Activated naive CD4-positive, alpha-beta T cell treated with anti-CD3 and anti-CD28 coated beads, Interleukin-2, amount 50 U/mL, for 72 hours (primary cell): ENCODE data around the gene DMAP1. TPM values are rescaled to one million over a fixed set of nuclear protein-coding genes. Genes with fewer than 3 reads are reported as not detected.
A peak's percentile ranks its signal among the peaks of the same experiment; 100 is the strongest.

Experiments used
- ATAC-seq, 2 donors: fragments of 150-1000 bp; cut with Tn5 transposase; 2 replicates each; pipeline ENCODE4 v1.10.0; 2021; ENCODE audit warnings: mild to moderate bottlenecking in 2 of 2, moderate library complexity in 2 of 2
- DNase-seq, 2 donors: peaks; one replicate each; pipeline ENCODE4 v3.0.0; 2021 to 2022; ENCODE audit warnings: low spot score in 2 of 2
- H3K27ac Mint-ChIP-seq, 2 donors: one replicate each; pipeline ENCODE4 v1.8.0; 2022; ENCODE audit warnings: mild to moderate bottlenecking in 2 of 2, mixed read lengths in 2 of 2
- H3K36me3 Mint-ChIP-seq, 2 donors: one replicate each; pipeline ENCODE4 v1.8.0; 2022; ENCODE audit warnings: mixed read lengths in 2 of 2
- H3K9me3 Mint-ChIP-seq, 2 donors: one replicate each; pipeline ENCODE4 v1.8.0; 2022; ENCODE audit warnings: mixed read lengths in 2 of 2
- total RNA-seq, 2 donors: library from RNA; stranded (reverse); gene quantifications; one replicate each; pipeline ENCODE4 v1.2.3, GENCODE V29; 2022

DMAP1 gene
- total RNA-seq, 2 donors from 2014 or later = 46.2 to 60.9 TPM

GRCh38 chr1:44221769-44222168 is 8.5 kb downstream of the DMAP1 start:
- no peaks in the 10 kb centered on the region for H3K36me3 Mint-ChIP-seq
- peak overlapping the region in 1 of 2 donors; percentile 78 for H3K27ac Mint-ChIP-seq
- ATAC-seq = no peak
- no peak for DNase-seq
- H3K9me3 Mint-ChIP-seq = peaks cover 0 to under 1% of the 10 kb centered on the region in 2 donors

GRCh38 chr1:44222397-44223186 is 9.3 kb downstream of the DMAP1 start:
- ATAC-seq (no peak), DNase-seq (no peak)
- H3K9me3 Mint-ChIP-seq = peaks cover 0 to 4% of the 10 kb centered on the region in 2 donors
- peak overlapping the region; percentile 20 to 31 for H3K27ac Mint-ChIP-seq
- H3K36me3 Mint-ChIP-seq = no peaks in the 10 kb centered on the region

- DNase-seq (peak in 1 of 2 donors; percentile 46), ATAC-seq (no peak)
- peak overlapping the region; percentile 31 to 58 for H3K27ac Mint-ChIP-seq
Measured at GRCh38 chr1:44223187-44223610, 9.9 kb downstream of the DMAP1 start.

GRCh38 chr1:44225761-44226160 is 12.5 kb downstream of the DMAP1 start:
- ATAC-seq (no peak), DNase-seq (no peak)
- peak overlapping the region in 1 of 2 donors; percentile 7 for H3K27ac Mint-ChIP-seq
- no peaks in the 10 kb centered on the region for H3K36me3 Mint-ChIP-seq
- peaks cover 0 to 4% of the 10 kb centered on the region in 2 donors for H3K9me3 Mint-ChIP-seq

More at GRCh38 chr1:44223187-44223610, 9.9 kb downstream of the DMAP1 start:
- no peaks in the 10 kb centered on the region for H3K36me3 Mint-ChIP-seq
- peaks cover 0 to 4% of the 10 kb centered on the region in 2 donors for H3K9me3 Mint-ChIP-seq

- Mint-ChIP-seq H3K9me3 (peaks cover 0 to 4% of the 10 kb centered on the region in 2 donors), H3K36me3 (no peaks in the 10 kb centered on the region), H3K27ac (no peak overlapping the region)
- no peak for ATAC-seq
- DNase-seq = peak in 1 of 2 donors; percentile 25
Measured at GRCh38 chr1:44227211-44227610, 13.9 kb downstream of the DMAP1 start.

GRCh38 chr1:44228218-44228617 is 14.9 kb downstream of the DMAP1 start:
- Mint-ChIP-seq H3K36me3 (no peaks in the 10 kb centered on the region), H3K27ac (no peak overlapping the region), H3K9me3 (peaks cover 0 to 4% of the 10 kb centered on the region in 2 donors)
- ATAC-seq (no peak), DNase-seq (no peak)

- no peak for ATAC-seq
- no peaks in the 10 kb centered on the region for H3K36me3 Mint-ChIP-seq
Measured at GRCh38 chr1:44229435-44230167, 16.3 kb downstream of the DMAP1 start.

GRCh38 chr1:44230796-44231195 is 17.5 kb downstream of the DMAP1 start:
- DNase-seq (no peak), ATAC-seq (no peak)
- H3K27ac Mint-ChIP-seq = no peak overlapping the region
- H3K36me3 Mint-ChIP-seq = no peaks in the 10 kb centered on the region
- peaks cover 0 to 4% of the 10 kb centered on the region in 2 donors for H3K9me3 Mint-ChIP-seq

More at GRCh38 chr1:44229435-44230167, 16.3 kb downstream of the DMAP1 start:
- Mint-ChIP-seq H3K9me3 (peaks cover 0 to 4% of the 10 kb centered on the region in 2 donors), H3K27ac (no peak overlapping the region)
- peak in 1 of 2 donors; percentile 31 for DNase-seq

- Mint-ChIP-seq H3K9me3 (no peaks in the 10 kb centered on the region), H3K27ac (peak overlapping the region; percentile 27 to 75), H3K36me3 (no peaks in the 10 kb centered on the region)
- ATAC-seq (no peak), DNase-seq (no peak)
Measured at GRCh38 chr1:44233593-44233992, 20.3 kb downstream of the DMAP1 start.

- Mint-ChIP-seq H3K27ac (peak overlapping the region; percentile 1 to 11), H3K36me3 (no peaks in the 10 kb centered on the region), H3K9me3 (no peaks in the 10 kb centered on the region)
- DNase-seq (no peak), ATAC-seq (no peak)
Measured at GRCh38 chr1:44235808-44236207, 22.5 kb downstream of the DMAP1 start.

- Mint-ChIP-seq H3K9me3 (no peaks in the 10 kb centered on the region), H3K27ac (peak overlapping the region; percentile 11 to 66), H3K36me3 (no peaks in the 10 kb centered on the region)
- DNase-seq (no peak), ATAC-seq (no peak)
Measured at GRCh38 chr1:44236490-44237272, 23.4 kb downstream of the DMAP1 start.

GRCh38 chr1:44237721-44238457 is 24.6 kb downstream of the DMAP1 start:
- peak; percentile 76 to 88 for ATAC-seq
- H3K9me3 Mint-ChIP-seq = no peaks in the 10 kb centered on the region
- DNase-seq = peak in 1 of 2 donors; percentile 68
- H3K36me3 Mint-ChIP-seq = no peaks in the 10 kb centered on the region
- H3K27ac Mint-ChIP-seq = peak overlapping the region in 1 of 2 donors; percentile 87

GRCh38 chr1:44238660-44239059 is 25.4 kb downstream of the DMAP1 start:
- Mint-ChIP-seq H3K36me3 (no peaks in the 10 kb centered on the region), H3K27ac (no peak overlapping the region), H3K9me3 (no peaks in the 10 kb centered on the region)
- DNase-seq = no peak
- no peak for ATAC-seq

- DNase-seq (no peak), ATAC-seq (peak; percentile 39 to 60)
- Mint-ChIP-seq H3K9me3 (no peaks in the 10 kb centered on the region), H3K36me3 (no peaks in the 10 kb centered on the region), H3K27ac (peak overlapping the region in 1 of 2 donors; percentile 86)
Measured at GRCh38 chr1:44239331-44239960, 26.2 kb downstream of the DMAP1 start.

- no peak for DNase-seq
- Mint-ChIP-seq H3K9me3 (no peaks in the 10 kb centered on the region), H3K27ac (no peak overlapping the region), H3K36me3 (no peaks in the 10 kb centered on the region)
- no peak for ATAC-seq
Measured at GRCh38 chr1:44239961-44240371, 26.7 kb downstream of the DMAP1 start.
